NCI-H2196 treated with DMSO at 0.1 percent for 48 hours (cell line): ENCODE results near the gene RHBG.

ENCODE experiments used
- DNase-seq: peaks from one replicate; lab custom pipeline; 2025; ENCODE audit not compliant: unreplicated experiment; lab: John Stamatoyannopoulos, UW

The RHBG gene

DNA sequence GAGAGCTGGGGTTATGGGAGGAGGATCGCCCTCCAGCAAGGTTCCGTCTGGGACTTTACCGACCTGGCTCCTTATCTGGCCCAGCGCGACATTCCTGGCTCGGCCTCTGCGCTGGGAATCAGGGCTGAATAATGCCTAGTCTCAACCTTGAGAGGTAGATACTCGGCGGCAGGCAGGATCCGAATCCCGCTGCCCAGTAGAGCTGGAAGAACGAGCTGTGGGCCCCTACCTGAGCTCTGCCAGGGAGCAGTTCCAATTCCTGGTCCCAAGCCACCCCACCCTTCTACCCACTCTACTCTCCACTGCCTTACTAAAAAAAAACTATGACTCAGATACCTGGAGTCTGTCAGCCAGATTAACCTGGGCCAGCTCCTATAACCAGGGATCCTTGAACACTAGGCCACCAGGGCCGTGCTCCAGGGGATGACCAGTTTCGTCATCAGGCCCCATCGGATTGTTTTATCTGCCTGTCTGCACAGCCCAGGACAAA lies 53.6 kb downstream of the RHBG start:
- no peak for DNase-seq

- DNase-seq = no peak
Observed at GRCh38 chr1:156423422-156424352, 54.7 kb downstream of the RHBG start.

DNA sequence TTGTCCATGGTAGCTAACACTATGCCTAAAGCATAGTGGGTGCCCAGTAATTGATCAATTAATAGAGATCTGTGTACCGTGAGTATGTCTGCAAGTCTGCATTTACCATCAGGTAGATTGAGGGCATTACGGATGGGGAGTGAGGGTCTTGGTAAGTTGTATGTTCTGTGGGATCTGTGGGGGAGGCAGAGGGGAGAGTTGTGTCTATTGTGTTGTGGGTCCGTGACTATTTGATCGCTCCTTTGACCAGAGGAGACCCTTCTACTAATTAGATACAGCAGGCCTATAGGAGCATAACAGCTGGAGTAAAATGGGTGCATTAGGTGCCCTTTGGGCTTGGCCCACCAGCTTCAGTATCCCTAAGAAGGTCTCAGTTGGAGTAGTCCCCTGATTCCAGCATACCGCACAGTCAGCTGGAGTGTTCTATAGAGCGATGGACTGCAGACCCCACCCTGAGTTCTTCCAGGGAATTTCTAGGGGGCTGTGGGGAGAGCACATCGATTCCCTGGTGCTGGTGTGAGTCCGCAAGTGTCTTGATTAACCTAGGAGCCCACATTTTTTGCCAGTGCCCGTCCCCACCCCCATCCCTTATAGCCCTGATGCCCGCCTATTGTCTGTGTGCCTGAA lies 55.9 kb downstream of the RHBG start:
- no peak for DNase-seq

- DNase-seq = no peak
Observed at GRCh38 chr1:156425943-156426342, 56.9 kb downstream of the RHBG start.

- no peak for DNase-seq
Observed at GRCh38 chr1:156427957-156428356, 58.9 kb downstream of the RHBG start.

GRCh38 chr1:156428746-156429288 lies 59.8 kb downstream of the RHBG start:
- DNase-seq = no peak

GRCh38 chr1:156429313-156430060 lies 60.5 kb downstream of the RHBG start:
- DNase-seq = no peak

GRCh38 chr1:156430303-156430702 lies 61.3 kb downstream of the RHBG start:
- DNase-seq = no peak

- DNase-seq = no peak
Observed at GRCh38 chr1:156430866-156431265, 61.9 kb downstream of the RHBG start.

DNA sequence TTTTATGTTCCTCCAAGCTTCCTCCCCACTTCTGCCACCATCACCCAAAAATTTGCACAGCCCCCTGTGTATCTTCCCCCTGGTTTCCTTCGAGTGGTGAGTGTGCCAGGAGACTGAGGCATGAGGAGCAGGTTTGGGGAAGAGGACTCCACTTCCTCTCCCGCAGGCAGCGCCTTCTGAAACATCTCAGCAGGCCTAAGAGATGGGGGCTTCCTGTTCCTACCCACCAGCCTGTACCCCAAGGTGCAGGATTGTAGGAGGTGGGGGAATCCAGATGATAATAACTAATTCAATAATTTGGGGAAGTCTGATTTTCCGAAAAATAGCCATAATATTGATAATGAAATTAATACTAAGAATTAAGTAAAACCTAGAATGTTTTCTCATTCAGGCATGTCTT lies 62.4 kb downstream of the RHBG start:
- no peak for DNase-seq

DNA sequence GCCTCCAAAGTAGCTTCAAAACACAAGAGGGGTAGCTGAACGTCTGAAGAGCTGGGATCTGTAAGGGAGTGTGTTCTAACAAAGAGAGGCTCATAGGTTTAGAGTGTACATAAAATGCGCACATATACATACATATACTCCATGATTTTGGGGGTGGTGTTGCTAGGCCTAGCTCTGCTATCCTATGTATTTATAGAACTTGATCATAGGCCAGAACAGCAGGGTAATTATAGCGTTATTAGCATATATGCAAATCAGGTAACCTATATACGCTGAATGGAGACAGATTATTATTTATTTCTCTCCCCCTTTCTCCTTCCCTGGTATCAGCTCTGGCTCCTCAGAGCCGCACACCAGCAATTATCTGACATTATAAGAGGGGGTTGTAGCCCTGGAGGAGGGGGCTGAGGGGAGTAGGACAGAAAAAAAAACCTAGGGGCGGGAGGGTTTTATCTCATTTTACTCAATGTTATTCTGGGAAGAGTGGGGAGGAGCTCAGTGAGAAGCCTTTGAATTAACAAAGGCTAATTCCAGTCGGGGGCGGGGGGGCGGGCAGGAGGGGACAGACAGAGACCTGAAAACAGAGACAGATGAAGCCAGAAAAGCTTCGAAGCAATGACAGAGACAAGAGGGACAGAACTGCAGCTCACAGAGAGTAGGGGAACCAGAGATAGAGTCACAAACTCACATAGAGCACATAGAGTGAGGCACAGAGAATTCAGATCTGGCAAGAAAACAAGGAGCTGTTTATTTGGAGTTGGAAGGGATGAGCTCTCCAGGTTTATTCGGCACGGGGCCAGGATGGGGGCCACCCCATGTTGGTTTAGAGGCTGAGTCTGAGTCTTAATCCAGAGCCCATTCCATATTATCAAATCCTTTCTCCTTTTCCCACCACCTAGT lies 63.0 kb downstream of the RHBG start:
- no peak for DNase-seq

GRCh38 chr1:156432669-156433018 lies 63.6 kb downstream of the RHBG start:
- no peak for DNase-seq

DNA sequence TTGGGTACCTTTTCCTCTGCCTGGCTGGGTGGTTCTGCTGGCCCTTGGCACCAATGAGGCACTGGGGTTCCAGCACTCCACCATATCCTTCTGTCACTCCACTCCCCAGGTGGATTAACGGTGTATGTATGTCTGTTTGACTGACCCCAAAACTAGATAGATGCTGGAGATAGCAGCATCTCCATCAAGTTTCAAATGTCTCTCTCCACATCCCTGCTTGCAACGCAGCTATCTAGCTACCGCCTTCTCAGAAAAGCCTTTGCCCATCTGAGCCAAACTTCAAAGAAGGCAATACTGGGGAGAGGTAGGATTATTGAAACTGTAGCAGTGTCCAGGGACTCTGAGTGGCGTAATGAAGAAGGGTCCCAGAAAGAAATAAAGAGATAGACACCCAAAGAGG lies 64.0 kb downstream of the RHBG start:
- DNase-seq = no peak

GRCh38 chr1:156433602-156434001 lies 64.6 kb downstream of the RHBG start:
- DNase-seq = no peak
